ENCODE measurements around the gene MUC3A. TPM values are rescaled to one million over a fixed set of nuclear protein-coding genes. Genes with fewer than 3 reads are reported as not detected.
"Not testable (repeated sequence)": the region's sequence is repeated elsewhere in the genome, so short reads cannot be mapped to it uniquely, and the experiment has no call there.

Gene MUC3A, protein sequence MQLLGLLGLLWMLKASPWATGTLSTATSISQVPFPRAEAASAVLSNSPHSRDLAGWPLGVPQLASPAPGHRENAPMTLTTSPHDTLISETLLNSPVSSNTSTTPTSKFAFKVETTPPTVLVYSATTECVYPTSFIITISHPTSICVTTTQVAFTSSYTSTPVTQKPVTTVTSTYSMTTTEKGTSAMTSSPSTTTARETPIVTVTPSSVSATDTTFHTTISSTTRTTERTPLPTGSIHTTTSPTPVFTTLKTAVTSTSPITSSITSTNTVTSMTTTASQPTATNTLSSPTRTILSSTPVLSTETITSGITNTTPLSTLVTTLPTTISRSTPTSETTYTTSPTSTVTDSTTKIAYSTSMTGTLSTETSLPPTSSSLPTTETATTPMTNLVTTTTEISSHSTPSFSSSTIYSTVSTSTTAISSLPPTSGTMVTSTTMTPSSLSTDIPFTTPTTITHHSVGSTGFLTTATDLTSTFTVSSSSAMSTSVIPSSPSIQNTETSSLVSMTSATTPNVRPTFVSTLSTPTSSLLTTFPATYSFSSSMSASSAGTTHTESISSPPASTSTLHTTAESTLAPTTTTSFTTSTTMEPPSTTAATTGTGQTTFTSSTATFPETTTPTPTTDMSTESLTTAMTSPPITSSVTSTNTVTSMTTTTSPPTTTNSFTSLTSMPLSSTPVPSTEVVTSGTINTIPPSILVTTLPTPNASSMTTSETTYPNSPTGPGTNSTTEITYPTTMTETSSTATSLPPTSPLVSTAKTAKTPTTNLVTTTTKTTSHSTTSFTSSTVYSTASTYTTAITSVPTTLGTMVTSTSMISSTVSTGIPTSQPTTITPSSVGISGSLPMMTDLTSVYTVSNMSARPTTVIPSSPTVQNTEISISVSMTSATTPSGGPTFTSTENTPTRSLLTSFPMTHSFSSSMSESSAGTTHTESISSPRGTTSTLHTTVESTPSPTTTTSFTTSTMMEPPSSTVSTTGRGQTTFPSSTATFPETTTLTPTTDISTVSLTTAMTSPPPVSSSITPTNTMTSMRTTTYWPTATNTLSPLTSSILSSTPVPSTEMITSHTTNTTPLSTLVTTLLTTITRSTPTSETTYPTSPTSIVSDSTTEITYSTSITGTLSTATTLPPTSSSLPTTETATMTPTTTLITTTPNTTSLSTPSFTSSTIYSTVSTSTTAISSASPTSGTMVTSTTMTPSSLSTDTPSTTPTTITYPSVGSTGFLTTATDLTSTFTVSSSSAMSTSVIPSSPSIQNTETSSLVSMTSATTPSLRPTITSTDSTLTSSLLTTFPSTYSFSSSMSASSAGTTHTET (N-terminal part only)
- total RNA-seq (2014; rRNA removed; shearing (Covaris generic)), result not detected in 2 replicates

GRCh38 chr7:100949227-100949932 is at the start of gene MUC3A:
TSS of gene MUC3A (plus strand) at chr7:100949534. CDS start at chr7:100949625, 91 bp downstream.
- no peak for DNase-seq (ENCODE audit: low read depth)

DNA sequence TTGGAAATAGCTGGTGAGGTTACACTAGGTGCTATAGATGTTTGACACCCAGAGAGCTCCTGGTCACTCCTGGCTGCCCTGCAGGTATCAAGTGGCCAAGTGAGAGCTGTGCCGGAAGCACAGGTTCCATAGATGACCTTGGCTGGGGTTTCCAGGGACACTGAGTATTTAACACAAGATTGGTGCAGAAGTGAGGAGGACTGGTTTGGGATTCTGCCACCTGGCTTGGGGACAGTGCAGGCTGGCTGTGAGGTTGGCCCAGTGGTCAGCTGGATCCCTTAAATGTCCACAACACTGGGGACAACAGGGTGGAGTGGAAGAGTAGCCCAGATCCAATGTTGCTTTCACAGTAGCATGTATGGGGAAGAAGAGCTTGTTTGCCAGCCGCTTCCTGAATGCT is 48.4 kb upstream of the MUC3A start:
- no peak for DNase-seq (ENCODE audit: low read depth)

GRCh38 chr7:100901921-100902332 is 47.4 kb upstream of the MUC3A start:
- DNase-seq (ENCODE audit: low read depth), result no peak

DNA sequence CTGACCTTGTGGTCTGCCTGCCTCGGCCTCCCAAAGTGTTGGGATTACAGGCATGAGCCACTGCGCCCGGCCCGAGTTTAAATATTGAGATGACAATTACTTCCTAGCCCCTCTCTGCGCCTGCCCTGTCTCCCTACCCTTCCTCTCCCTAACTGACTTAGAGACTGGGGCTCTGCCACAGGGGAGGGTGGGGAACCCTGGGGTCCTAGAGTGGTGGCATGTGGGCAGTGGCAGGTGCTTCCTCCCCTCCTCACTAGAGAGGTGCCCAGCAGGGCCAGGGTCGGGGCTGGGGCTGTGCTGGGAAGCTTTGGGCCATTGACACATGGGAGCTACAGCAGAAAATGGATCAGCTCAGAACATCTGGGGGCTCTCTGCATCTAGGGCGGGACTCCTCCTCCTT is 46.7 kb upstream of the MUC3A start:
- DNase-seq (ENCODE audit: low read depth), result no peak

- DNase-seq (ENCODE audit: low read depth), result no peak
Measured at GRCh38 chr7:100908512-100908911, 40.8 kb upstream of the MUC3A start.

GRCh38 chr7:100910443-100910842 is 38.9 kb upstream of the MUC3A start:
- DNase-seq (ENCODE audit: low read depth), result not testable (repeated sequence)

- no peak for DNase-seq (ENCODE audit: low read depth)
Measured at GRCh38 chr7:100911484-100911883, 37.9 kb upstream of the MUC3A start.

- peak; percentile 57 for DNase-seq (ENCODE audit: low read depth)
Measured at GRCh38 chr7:100914208-100914878, 35.0 kb upstream of the MUC3A start.

GRCh38 chr7:100914879-100915447 is 34.4 kb upstream of the MUC3A start:
- peak; percentile 81 for DNase-seq (ENCODE audit: low read depth)

DNA sequence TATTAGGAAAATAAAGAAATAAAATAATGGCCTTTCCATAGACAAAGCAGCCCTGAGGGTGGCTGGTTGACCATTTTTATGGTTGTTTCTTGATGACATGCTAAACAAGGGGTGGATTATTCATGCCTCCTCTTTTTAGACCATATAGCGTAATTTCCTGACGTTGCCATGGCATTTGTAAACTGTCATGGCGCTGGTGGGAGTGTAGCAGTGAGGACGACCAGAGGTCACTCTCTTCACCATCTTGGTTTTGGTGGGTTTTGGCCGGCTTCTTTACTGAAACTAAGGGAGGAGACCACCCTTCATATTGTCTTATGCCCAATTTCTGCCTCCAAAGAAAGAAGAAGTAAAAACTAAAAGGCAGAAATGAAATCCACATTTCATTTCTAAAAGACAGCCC is 30.0 kb upstream of the MUC3A start:
- DNase-seq (ENCODE audit: low read depth), result not testable (repeated sequence)

GRCh38 chr7:100919779-100920437 is 29.4 kb upstream of the MUC3A start:
- DNase-seq (ENCODE audit: low read depth), result not testable (repeated sequence)

GRCh38 chr7:100921039-100921438 is 28.3 kb upstream of the MUC3A start:
- DNase-seq (ENCODE audit: low read depth), result no peak

GRCh38 chr7:100923616-100924015 is 25.7 kb upstream of the MUC3A start:
- DNase-seq (ENCODE audit: low read depth), result not testable (repeated sequence)

DNA sequence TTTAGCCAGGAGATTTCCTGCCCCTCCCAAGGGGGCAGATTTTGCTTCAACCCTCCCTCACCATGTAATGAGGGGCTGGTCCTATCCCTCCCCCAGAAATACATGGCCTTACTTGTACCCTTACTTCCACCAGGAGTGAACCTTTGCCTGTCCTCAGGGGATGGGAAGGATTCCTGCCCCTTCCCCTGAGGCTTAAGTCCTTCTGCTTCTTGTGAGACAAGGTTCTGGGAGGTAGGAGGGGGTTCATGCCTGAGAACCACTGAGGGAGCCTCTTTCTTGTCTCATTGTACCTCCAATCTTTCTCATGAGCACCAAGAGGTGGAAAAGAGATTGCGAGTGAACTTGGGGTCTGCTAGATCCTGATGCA is 19.5 kb upstream of the MUC3A start:
- DNase-seq (ENCODE audit: low read depth), result no peak

GRCh38 chr7:100933734-100934133 is 15.6 kb upstream of the MUC3A start:
- no peak for DNase-seq (ENCODE audit: low read depth)

DNA sequence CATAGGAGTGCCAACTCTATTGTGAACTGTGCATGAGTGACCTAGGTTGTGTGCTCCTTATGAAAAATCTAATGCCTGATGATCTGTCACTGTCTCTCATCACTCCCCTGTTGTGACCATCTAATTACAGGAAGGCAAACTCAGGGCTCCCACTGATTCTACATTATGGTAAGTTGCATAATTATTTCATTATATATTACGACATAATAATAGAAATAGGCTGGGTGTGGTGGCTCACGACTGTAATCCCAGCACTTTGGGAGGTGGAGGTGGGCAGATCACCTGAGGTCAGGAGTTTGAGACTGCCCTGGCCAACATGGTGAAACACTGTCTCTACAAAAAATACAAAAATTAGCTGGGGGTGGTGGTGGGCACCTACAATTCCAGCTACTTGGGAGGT is 14.0 kb upstream of the MUC3A start:
- not testable (repeated sequence) for DNase-seq (ENCODE audit: low read depth)

GRCh38 chr7:100936167-100936566 is 13.2 kb upstream of the MUC3A start:
- not testable (repeated sequence) for DNase-seq (ENCODE audit: low read depth)

DNA sequence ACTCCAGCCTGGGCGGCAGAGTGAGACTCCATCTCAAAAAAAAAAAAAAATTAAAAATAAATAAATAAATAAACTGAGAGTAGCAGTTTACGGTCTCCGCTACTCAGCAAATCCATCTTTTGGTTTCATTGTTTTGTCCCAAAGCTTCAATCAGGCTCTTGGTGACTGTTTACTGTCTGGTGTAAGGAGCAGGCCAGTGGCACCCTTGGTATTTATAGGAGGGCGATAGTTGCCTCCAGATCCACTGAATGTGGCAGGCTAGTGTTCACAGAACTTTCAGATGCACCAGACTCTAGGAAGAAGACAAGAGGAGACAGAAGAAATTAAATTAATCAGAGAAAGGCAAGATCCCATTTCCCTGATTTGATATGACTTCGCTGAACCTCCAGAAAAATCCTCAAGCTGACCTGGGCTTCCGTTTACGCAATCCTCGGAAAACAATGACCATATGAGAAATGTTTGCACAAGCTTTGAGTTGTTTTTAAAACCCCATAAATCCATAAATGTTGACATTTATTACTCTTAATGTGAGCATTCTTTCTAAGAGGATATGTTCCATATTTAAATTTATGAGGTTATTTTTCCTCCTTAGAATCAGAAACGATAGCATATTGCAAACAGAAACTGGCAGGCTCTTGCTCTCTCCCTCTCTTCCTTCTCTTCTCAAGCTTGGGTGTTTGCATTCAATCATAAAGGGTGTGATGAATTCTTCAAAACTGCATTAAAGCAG is 7.1 kb upstream of the MUC3A start:
- DNase-seq (ENCODE audit: low read depth), result no peak

GRCh38 chr7:100943693-100944092 is 5.6 kb upstream of the MUC3A start:
- DNase-seq (ENCODE audit: low read depth), result no peak
